HepG2 (cell line): Measurements from ENCODE around the gene UBE2B. TPM values are rescaled to one million over a fixed set of nuclear protein-coding genes. Genes with fewer than 3 reads are reported as not detected.

Experiments used
- CHD4 ChIP-seq: fragments of 200-600 bp; sonication (generic); IDR thresholded peaks from 2 replicates; pipeline ENCODE4 v1.7.0; 2017; ENCODE audit warnings: mild to moderate bottlenecking, low read length, borderline replicate concordance
- EP300 ChIP-seq, 3 experiments: sonication (generic) in 1 of 3; formaldehyde crosslinking in 1 of 3; IDR thresholded peaks; 2 replicates each; pipeline versions ENCODE4 v1.5.1 to v1.6.1; 2011 to 2020; ENCODE audit warnings: low read depth in 2 of 3, low read length in 2 of 3, borderline replicate concordance in 1 of 3, improper control_type of control experiment in 1 of 3, mild to moderate bottlenecking in 1 of 3, missing genetic modification reagents in 1 of 3, moderate library complexity in 1 of 3
- JUNB ChIP-seq: sonication (generic); formaldehyde crosslinking; IDR thresholded peaks from 2 replicates; pipeline ENCODE4 v1.8.0; 2022; ENCODE audit warnings: missing genetic modification reagents, mild to moderate bottlenecking, borderline replicate concordance
- POLR2AphosphoS5 ChIP-seq: IDR thresholded peaks from 2 replicates; pipeline ENCODE4 v1.6.1; 2012; ENCODE audit warnings: low read depth, low read length
- RELA ChIP-seq: sonication (generic); formaldehyde crosslinking; IDR thresholded peaks from 2 replicates; pipeline ENCODE4 v1.4.0; 2020; ENCODE audit warnings: missing genetic modification reagents
- STAT5B ChIP-seq: sonication (generic); formaldehyde crosslinking; IDR thresholded peaks from 2 replicates; pipeline ENCODE4 v1.4.0; 2020; ENCODE audit warnings: missing genetic modification reagents
- TCF12 ChIP-seq, 2 experiments: fragments of 450-650 bp in 1 of 2; sonication (generic) in 1 of 2; formaldehyde crosslinking in 1 of 2; IDR thresholded peaks; 2 replicates each; pipeline versions ENCODE4 v1.6.1 to v1.8.0; 2017 to 2022; ENCODE audit warnings: antibody characterized with exemption in 1 of 2, mild to moderate bottlenecking in 1 of 2, missing genetic modification reagents in 1 of 2, moderate library complexity in 1 of 2
- XBP1 ChIP-seq: sonication (generic); formaldehyde crosslinking; IDR thresholded peaks from 2 replicates; pipeline ENCODE4 v1.5.0; 2020; ENCODE audit warnings: missing genetic modification reagents
- ZFP36 ChIP-seq: fragments of 150-350 bp; IDR thresholded peaks from 2 replicates; pipeline ENCODE4 v1.6.1; 2018; ENCODE audit warnings: borderline replicate concordance, low read length, low read depth; ENCODE audit not compliant: partially characterized antibody
- ZFX ChIP-seq: sonication (generic); formaldehyde crosslinking; IDR thresholded peaks from 2 replicates; pipeline ENCODE4 v1.4.0; 2020; ENCODE audit warnings: mild to moderate bottlenecking, low read depth, missing genetic modification reagents, moderate library complexity
- ZNF136 ChIP-seq: sonication (generic); formaldehyde crosslinking; IDR thresholded peaks from 2 replicates; pipeline ENCODE4 v1.8.1; 2022; ENCODE audit warnings: low read depth, mild to moderate bottlenecking, moderate library complexity, missing genetic modification reagents
- ZNF17 ChIP-seq: sonication (generic); formaldehyde crosslinking; IDR thresholded peaks from 2 replicates; pipeline ENCODE4 v1.5.0; 2020; ENCODE audit warnings: mild to moderate bottlenecking, missing genetic modification reagents
- ZNF251 ChIP-seq: sonication (generic); formaldehyde crosslinking; IDR thresholded peaks from 2 replicates; pipeline ENCODE4 v1.9.0; 2021; ENCODE audit warnings: mild to moderate bottlenecking, missing genetic modification reagents
- ZNF274 ChIP-seq: sonication (generic); formaldehyde crosslinking; IDR thresholded peaks from 2 replicates; pipeline ENCODE4 v1.5.1; 2020; ENCODE audit warnings: mild to moderate bottlenecking, missing genetic modification reagents
- ZNF501 ChIP-seq: sonication (generic); formaldehyde crosslinking; IDR thresholded peaks from 2 replicates; pipeline ENCODE4 v1.5.1; 2020; ENCODE audit warnings: mild to moderate bottlenecking, moderate library complexity, missing genetic modification reagents
- ZNF547 ChIP-seq: sonication (generic); formaldehyde crosslinking; IDR thresholded peaks from 2 replicates; pipeline ENCODE4 v1.5.1; 2020; ENCODE audit warnings: mild to moderate bottlenecking, missing genetic modification reagents
- ZNF607 ChIP-seq: sonication (generic); formaldehyde crosslinking; IDR thresholded peaks from 2 replicates; pipeline ENCODE4 v1.5.1; 2020; ENCODE audit warnings: missing genetic modification reagents, mild to moderate bottlenecking, borderline replicate concordance
- ZNF639 ChIP-seq: conservative IDR thresholded peaks from 2 replicates; pipeline ENCODE4 v1.6.1; 2018; ENCODE audit warnings: missing genetic modification reagents
- ZNF781 ChIP-seq: sonication (generic); formaldehyde crosslinking; IDR thresholded peaks from 2 replicates; pipeline ENCODE4 v1.5.1; 2020; ENCODE audit warnings: borderline replicate concordance, mild to moderate bottlenecking, missing genetic modification reagents; ENCODE audit errors: not compliant biosample characterization
- ZNF788 ChIP-seq: sonication (generic); formaldehyde crosslinking; IDR thresholded peaks from 2 replicates; pipeline ENCODE4 v1.5.0; 2020; ENCODE audit warnings: mild to moderate bottlenecking, missing genetic modification reagents, borderline replicate concordance
- polyA plus RNA-seq, 8 experiments: library from polyadenylated mRNA; depleted of rRNA in 3 of 8; stranded (reverse) in 7 of 8; unstranded in 1 of 8; fragments of >200 nt; fragmentation: Illumina TruSeq in 4 of 8; extraction: Trizol in 4 of 8; gene quantifications; 2 replicates each; pipeline versions ENCODE4 v1.2.1 to v1.2.3, GENCODE V29; 2011 to 2016; ENCODE audit warnings: low read depth in 4 of 8, missing spikeins in 1 of 8, mixed read lengths in 1 of 8; ENCODE audit not compliant: insufficient read depth in 1 of 8
- total RNA-seq, 5 experiments: library from RNA; depleted of rRNA; stranded (reverse); fragments of >200 nt; fragmentation: Illumina TruSeq; extraction: Trizol; gene quantifications; 2 replicates each; pipeline ENCODE4 v1.2.3, GENCODE V29; 2016; ENCODE audit warnings: low read depth in 1 of 5
- TF ChIP-seq, protein P1 (sequence below): sonication (generic); formaldehyde crosslinking; IDR thresholded peaks from 2 replicates; pipeline ENCODE4 v1.5.1; 2020; ENCODE audit warnings: missing genetic modification reagents, mild to moderate bottlenecking, borderline replicate concordance
- TF ChIP-seq, protein P2 (sequence below): sonication (generic); formaldehyde crosslinking; IDR thresholded peaks from 2 replicates; pipeline ENCODE4 v1.8.0; 2022; ENCODE audit warnings: mild to moderate bottlenecking, missing genetic modification reagents; ENCODE audit not compliant: insufficient replicate concordance

UBE2B gene
- total and polyA plus RNA-seq, 2 of the 13 experiments (the other 11 are each of a cell fraction or from before 2014, with no cell fraction given), result 25.2 to 56.0 TPM

DNA sequence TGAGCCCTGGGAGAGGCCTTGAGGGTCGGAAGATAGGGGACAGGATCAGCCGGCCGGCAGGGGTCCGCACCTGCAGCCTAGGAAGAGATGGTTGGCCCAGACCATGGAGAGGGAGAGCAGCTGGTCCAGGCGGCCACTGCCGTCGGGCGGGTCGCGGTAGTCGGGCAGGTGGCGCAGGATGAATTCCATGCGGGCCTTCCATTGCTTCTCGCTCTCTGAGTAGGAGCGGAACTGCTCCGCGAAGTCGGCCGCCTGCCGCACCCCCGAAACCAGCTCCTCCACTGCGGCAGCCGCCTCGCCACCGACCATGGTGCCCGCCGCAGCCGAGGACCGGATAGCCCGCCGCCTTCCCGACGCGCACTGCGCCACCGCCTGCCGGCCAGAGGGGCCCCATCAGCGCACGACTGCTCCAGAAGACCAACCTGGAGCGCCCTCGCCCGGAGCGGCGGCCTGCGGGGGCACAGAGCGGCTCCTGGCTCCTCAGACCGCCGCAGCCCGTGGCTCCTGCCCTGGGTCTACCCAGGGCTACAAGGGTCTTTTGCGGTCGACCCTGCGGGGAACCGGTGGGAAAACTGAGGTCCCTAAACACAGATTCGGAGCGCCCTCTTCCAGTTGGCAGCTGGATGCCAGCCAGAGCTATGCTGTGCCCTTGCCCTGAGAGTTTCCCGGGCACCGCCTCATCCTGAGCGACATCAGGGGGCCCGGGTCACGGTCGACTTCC lies 40.3 kb downstream of the UBE2B start, which contains the start of gene CDKN2AIPNL (continued):
- peak in 1 of 2 experiments; percentile 43; a peak in 1 of 4 replicates for TF ChIP-seq EP300 (IDR thresholded peaks at IDR 0.05; ENCODE audit: low read depth in 2 of 2, low read length in 2 of 2)
- TF ChIP-seq EP300 (CRISPR knock-in tag; IDR thresholded peaks at IDR 0.05; ENCODE audit: borderline replicate concordance), result no peak; the same call in 1 of the 2 replicates
- TF ChIP-seq ZNF788, result peak; percentile 100
- no peak for TF ChIP-seq ZNF781
- peak; percentile 84 for TF ChIP-seq ZNF607 (CRISPR knock-in tag)
- peak; percentile 80; the same call in 1 of the 2 replicates for TF ChIP-seq STAT5B (CRISPR knock-in tag)
- TF ChIP-seq XBP1 (CRISPR knock-in tag), result no peak
- TF ChIP-seq CHD4, result no peak
- no peak for TF ChIP-seq ZFP36
- peak; percentile 94 for TF ChIP-seq ZNF274 (CRISPR knock-in tag)
- peak; percentile 79 for TF ChIP-seq ZNF251 (CRISPR knock-in tag)
- no peak for TF ChIP-seq JUNB (CRISPR knock-in tag)
- no peak for TF ChIP-seq ZNF17 (CRISPR knock-in tag)
- no peak for TF ChIP-seq RELA (CRISPR knock-in tag)
- TF ChIP-seq ZNF136 (CRISPR knock-in tag), result peak; percentile 66; the same call in 1 of the 2 replicates
- TF ChIP-seq ZFX (CRISPR knock-in tag), result peak; percentile 88
- no peak for TF ChIP-seq TCF12 (IDR thresholded peaks at IDR 0.05)
- TF ChIP-seq TCF12 (CRISPR knock-in tag; IDR thresholded peaks at IDR 0.05), result peak; percentile 73; the same call in 1 of the 2 replicates
- peak; percentile 92 for TF ChIP-seq ZNF639
- TF ChIP-seq, protein P1, sequence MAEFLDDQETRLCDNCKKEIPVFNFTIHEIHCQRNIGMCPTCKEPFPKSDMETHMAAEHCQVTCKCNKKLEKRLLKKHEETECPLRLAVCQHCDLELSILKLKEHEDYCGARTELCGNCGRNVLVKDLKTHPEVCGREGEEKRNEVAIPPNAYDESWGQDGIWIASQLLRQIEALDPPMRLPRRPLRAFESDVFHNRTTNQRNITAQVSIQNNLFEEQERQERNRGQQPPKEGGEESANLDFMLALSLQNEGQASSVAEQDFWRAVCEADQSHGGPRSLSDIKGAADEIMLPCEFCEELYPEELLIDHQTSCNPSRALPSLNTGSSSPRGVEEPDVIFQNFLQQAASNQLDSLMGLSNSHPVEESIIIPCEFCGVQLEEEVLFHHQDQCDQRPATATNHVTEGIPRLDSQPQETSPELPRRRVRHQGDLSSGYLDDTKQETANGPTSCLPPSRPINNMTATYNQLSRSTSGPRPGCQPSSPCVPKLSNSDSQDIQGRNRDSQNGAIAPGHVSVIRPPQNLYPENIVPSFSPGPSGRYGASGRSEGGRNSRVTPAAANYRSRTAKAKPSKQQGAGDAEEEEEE, result no peak
- TF ChIP-seq, protein P2, sequence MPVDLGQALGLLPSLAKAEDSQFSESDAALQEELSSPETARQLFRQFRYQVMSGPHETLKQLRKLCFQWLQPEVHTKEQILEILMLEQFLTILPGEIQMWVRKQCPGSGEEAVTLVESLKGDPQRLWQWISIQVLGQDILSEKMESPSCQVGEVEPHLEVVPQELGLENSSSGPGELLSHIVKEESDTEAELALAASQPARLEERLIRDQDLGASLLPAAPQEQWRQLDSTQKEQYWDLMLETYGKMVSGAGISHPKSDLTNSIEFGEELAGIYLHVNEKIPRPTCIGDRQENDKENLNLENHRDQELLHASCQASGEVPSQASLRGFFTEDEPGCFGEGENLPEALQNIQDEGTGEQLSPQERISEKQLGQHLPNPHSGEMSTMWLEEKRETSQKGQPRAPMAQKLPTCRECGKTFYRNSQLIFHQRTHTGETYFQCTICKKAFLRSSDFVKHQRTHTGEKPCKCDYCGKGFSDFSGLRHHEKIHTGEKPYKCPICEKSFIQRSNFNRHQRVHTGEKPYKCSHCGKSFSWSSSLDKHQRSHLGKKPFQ (CRISPR knock-in tag), result peak; percentile 68
- TF ChIP-seq ZNF501 (CRISPR knock-in tag), result peak; percentile 95
- peak; percentile 81 for TF ChIP-seq POLR2AphosphoS5
- TF ChIP-seq ZNF547 (CRISPR knock-in tag), result peak; percentile 86
